Smooth muscle cell (in vitro differentiated cells): ENCODE results near the gene IAPP. TPM values are rescaled to one million over a fixed set of nuclear protein-coding genes. Genes with fewer than 3 reads are reported as not detected.

Experiments used
- DNase-seq: peaks from one replicate; lab custom pipeline; 2025; ENCODE audit not compliant: unreplicated experiment; lab: John Stamatoyannopoulos, UW
- H2AFZ ChIP-seq: fragments of 200-600 bp; sonication (generic); 2 replicates; pipeline ENCODE4 v1.6.0; 2016; ENCODE audit warnings: antibody characterized with exemption, low read depth, mild to moderate bottlenecking
- H3F3A ChIP-seq: fragments of 200-600 bp; sonication (generic); 2 replicates; pipeline ENCODE4 v1.6.0; 2017; ENCODE audit warnings: antibody characterized with exemption, low read depth
- H3K27ac ChIP-seq: fragments of 200-600 bp; sonication (generic); 2 replicates; pipeline ENCODE4 v1.5.1; 2016; ENCODE audit warnings: low read depth, mild to moderate bottlenecking
- H3K27me3 ChIP-seq: fragments of 200-600 bp; sonication (generic); 2 replicates; pipeline ENCODE4 v1.6.1; 2016; ENCODE audit warnings: low read depth, mild to moderate bottlenecking
- H3K36me3 ChIP-seq: fragments of 200-600 bp; sonication (generic); 2 replicates; pipeline ENCODE4 v1.5.1; 2016; ENCODE audit warnings: low read depth
- H3K4me1 ChIP-seq: fragments of 200-600 bp; sonication (generic); 2 replicates; pipeline ENCODE4 v1.5.1; 2016; ENCODE audit warnings: low read depth
- H3K4me2 ChIP-seq: fragments of 200-600 bp; sonication (generic); 2 replicates; pipeline ENCODE4 v1.6.0; 2016; ENCODE audit warnings: mild to moderate bottlenecking
- H3K4me3 ChIP-seq: fragments of 200-600 bp; sonication (generic); 2 replicates; pipeline ENCODE4 v1.5.1; 2016; ENCODE audit warnings: mild to moderate bottlenecking
- H3K79me2 ChIP-seq: fragments of 200-600 bp; sonication (generic); 2 replicates; pipeline ENCODE4 v1.6.0; 2016; ENCODE audit warnings: low read depth, mild to moderate bottlenecking
- H3K9ac ChIP-seq: fragments of 200-600 bp; sonication (generic); 2 replicates; pipeline ENCODE4 v1.6.0; 2016; ENCODE audit warnings: low read depth
- H3K9me3 ChIP-seq: fragments of 200-600 bp; sonication (generic); replicated peaks from 2 replicates; pipeline ENCODE4 v1.5.1; 2016; ENCODE audit warnings: low read depth
- H4K20me1 ChIP-seq: fragments of 200-600 bp; sonication (generic); 2 replicates; pipeline ENCODE4 v1.6.0; 2016; ENCODE audit warnings: low read depth
- CTCF ChIP-seq: fragments of 200-600 bp; sonication (generic); IDR thresholded peaks from 2 replicates; pipeline ENCODE4 v1.5.1; 2017; ENCODE audit warnings: borderline replicate concordance, mild to moderate bottlenecking, antibody characterized with exemption; ENCODE audit not compliant: insufficient read depth, poor library complexity, severe bottlenecking
- WGBS: methylation state at CpG from one replicate; pipeline ENCODE4 v1.1.7; 2016; ENCODE audit warnings: low lambda C conversion rate; 5-methylcytosine and 5-hydroxymethylcytosine counted together
- polyA plus RNA-seq: library from polyadenylated mRNA; unstranded; fragments of >200 nt; fragmentation: Nextera tagmentation; extraction: Ambion mirVana; gene quantifications from 2 replicates; pipeline ENCODE4 v1.2.1, GENCODE V29; 2016
- total RNA-seq: library from RNA; depleted of rRNA; stranded (reverse); fragments of >200 nt; gene quantifications from 2 replicates; pipeline ENCODE4 v1.2.3, GENCODE V29; 2014

The IAPP gene
- total and polyA plus RNA-seq, 2 experiments from 2014 or later = not detected

- H2AFZ ChIP-seq = no peak overlapping the region
- no peaks in the 10 kb centered on the region for H3K36me3 ChIP-seq
- no peak overlapping the region for H3K4me2 ChIP-seq
- WGBS = 75% methylated on average over 1 of the region's 1 CpG
- no peaks in the 10 kb centered on the region for H3K79me2 ChIP-seq
- H3K9me3 ChIP-seq = peaks cover 11% of the 10 kb centered on the region
- H3K4me3 ChIP-seq = no peak overlapping the region
- DNase-seq = no peak
- H3K27ac ChIP-seq = no peak overlapping the region
- no peaks in the 10 kb centered on the region for H3F3A ChIP-seq
- H3K4me1 ChIP-seq = no peaks in the 10 kb centered on the region
- H3K9ac ChIP-seq = no peak overlapping the region
- no peaks in the 10 kb centered on the region for H3K27me3 ChIP-seq
- H4K20me1 ChIP-seq = no peaks in the 10 kb centered on the region
- TF ChIP-seq CTCF = no peak
These were observed 41.9 kb upstream of the IAPP start for GRCh38 chr12:21330682-21331253.

GRCh38 chr12:21334771-21335325 lies 37.9 kb upstream of the IAPP start, which contains the start of gene SLCO1A2:
TSS of gene SLCO1A2 (minus strand) at chr12:21334917. CDS start at chr12:21334647, 270 bp downstream.
- H3K27ac ChIP-seq = no peak within 1 kb of the TSS
- H3K9me3 ChIP-seq = no peaks in the 10 kb centered on the region
- H3K9ac ChIP-seq = no peak within 1 kb of the TSS
- no peaks in the 10 kb centered on the region for H3K36me3 ChIP-seq
- H3K4me2 ChIP-seq = no peak within 1 kb of the TSS
- no peak within 1 kb of the TSS for H3K4me3 ChIP-seq
- H3F3A ChIP-seq = no peaks in the 10 kb centered on the region
- DNase-seq = no peak
- H3K27me3 ChIP-seq = no peaks in the 10 kb centered on the region
- TF ChIP-seq CTCF = no peak
- no peak within 1 kb of the TSS for H2AFZ ChIP-seq
- no peaks in the 10 kb centered on the region for H3K79me2 ChIP-seq
- no peaks in the 10 kb centered on the region for H3K4me1 ChIP-seq
- no peaks in the 10 kb centered on the region for H4K20me1 ChIP-seq
- 85% methylated on average over 3 of the region's 3 CpGs for WGBS

- H4K20me1 ChIP-seq = no peaks in the 10 kb centered on the region
- H3K9ac ChIP-seq = no peak overlapping the region
- H3K27me3 ChIP-seq = no peaks in the 10 kb centered on the region
- H3F3A ChIP-seq = no peaks in the 10 kb centered on the region
- H3K4me2 ChIP-seq = no peak overlapping the region
- no peaks in the 10 kb centered on the region for H3K36me3 ChIP-seq
- H2AFZ ChIP-seq = no peak overlapping the region
- H3K27ac ChIP-seq = no peak overlapping the region
- TF ChIP-seq CTCF = no peak
- no peak overlapping the region for H3K4me3 ChIP-seq
- no peaks in the 10 kb centered on the region for H3K4me1 ChIP-seq
- WGBS = 88% methylated on average over 5 of the region's 5 CpGs
- DNase-seq = no peak
- H3K9me3 ChIP-seq = no peaks in the 10 kb centered on the region
- no peaks in the 10 kb centered on the region for H3K79me2 ChIP-seq
These were observed 36.0 kb upstream of the IAPP start for GRCh38 chr12:21336656-21337055.

- no peak overlapping the region for H2AFZ ChIP-seq
- no peaks in the 10 kb centered on the region for H3K27me3 ChIP-seq
- H3K27ac ChIP-seq = no peak overlapping the region
- DNase-seq = no peak
- no peaks in the 10 kb centered on the region for H3F3A ChIP-seq
- TF ChIP-seq CTCF = no peak
- H3K4me2 ChIP-seq = no peak overlapping the region
- H3K36me3 ChIP-seq = no peaks in the 10 kb centered on the region
- no peaks in the 10 kb centered on the region for H4K20me1 ChIP-seq
- H3K79me2 ChIP-seq = no peaks in the 10 kb centered on the region
- no peak overlapping the region for H3K4me3 ChIP-seq
- H3K9ac ChIP-seq = no peak overlapping the region
- H3K9me3 ChIP-seq = no peaks in the 10 kb centered on the region
- H3K4me1 ChIP-seq = no peaks in the 10 kb centered on the region
These were observed 35.2 kb upstream of the IAPP start for GRCh38 chr12:21337453-21337852.
